WTC11 (cell line): ENCODE measurements around the gene ZNF878. TPM values are rescaled to one million over a fixed set of nuclear protein-coding genes. Genes with fewer than 3 reads are reported as not detected.

Source experiments
- ATAC-seq: fragments of 200-7000 bp; cut with Tn5 transposase; 2 replicates; pipeline ENCODE4 v1.10.0; 2021; ENCODE audit warnings: mild to moderate bottlenecking, moderate library complexity
- CTCF ChIA-PET: fragments of 300-600 bp; sonication (Branson Sonifier 250); formaldehyde crosslinking; loops from one replicate; lab custom pipeline; 2021; ENCODE audit warnings: antibody characterized with exemption; lab: Charles Lee
- POLR2A ChIA-PET: fragments of 350-600 bp; sonication (Branson Sonifier 250); formaldehyde crosslinking; loops from one replicate; lab custom pipeline; 2021; ENCODE audit warnings: antibody characterized with exemption; lab: Charles Lee
- DNase-seq: peaks from one replicate; pipeline ENCODE4 v3.0.0; 2021; ENCODE audit warnings: low spot score
- H3K27ac Mint-ChIP-seq: 2 replicates; pipeline ENCODE4 v1.8.0; 2021; ENCODE audit warnings: mixed read lengths
- H3K27me3 Mint-ChIP-seq: 2 replicates; pipeline ENCODE4 v1.8.0; 2021; ENCODE audit warnings: low read depth, mild to moderate bottlenecking, moderate library complexity, mixed read lengths
- H3K36me3 Mint-ChIP-seq: 2 replicates; pipeline ENCODE4 v1.8.0; 2021; ENCODE audit warnings: mixed read lengths
- H3K4me1 Mint-ChIP-seq: 2 replicates; pipeline ENCODE4 v1.8.0; 2022; ENCODE audit warnings: mixed read lengths
- H3K4me3 Mint-ChIP-seq: 2 replicates; pipeline ENCODE4 v1.8.0; 2021; ENCODE audit warnings: mild to moderate bottlenecking, moderate library complexity, mixed read lengths
- H3K9me3 Mint-ChIP-seq: 2 replicates; pipeline ENCODE4 v1.8.0; 2021; ENCODE audit warnings: mixed read lengths
- ATF1 ChIP-seq: sonication (generic); formaldehyde crosslinking; IDR thresholded peaks from 2 replicates; pipeline ENCODE4 v1.8.1; 2023; ENCODE audit warnings: mild to moderate bottlenecking, moderate library complexity, missing genetic modification reagents
- ATF3 ChIP-seq: sonication (generic); formaldehyde crosslinking; conservative IDR thresholded peaks from 2 replicates; pipeline ENCODE4 v1.8.1; 2022; ENCODE audit warnings: mild to moderate bottlenecking, missing genetic modification reagents
- CTCF ChIP-seq: fragments of 200-600 bp; IDR thresholded peaks from 2 replicates; pipeline ENCODE4 v1.8.0; 2022; ENCODE audit warnings: antibody characterized with exemption
- E2F1 ChIP-seq: sonication (generic); formaldehyde crosslinking; IDR thresholded peaks from 2 replicates; pipeline ENCODE4 v1.8.0; 2022; ENCODE audit warnings: mild to moderate bottlenecking, missing genetic modification reagents
- ELF4 ChIP-seq: sonication (generic); formaldehyde crosslinking; IDR thresholded peaks from 2 replicates; pipeline ENCODE4 v1.8.1; 2022; ENCODE audit warnings: low read depth, mild to moderate bottlenecking, moderate library complexity, missing genetic modification reagents
- HMGA2 ChIP-seq: fragments of 250-450 bp; sonication (Bioruptor Pico); IDR thresholded peaks from 2 replicates; pipeline ENCODE4 v1.4.0; 2021; ENCODE audit warnings: mild to moderate bottlenecking, moderate library complexity
- IRF1 ChIP-seq: sonication (generic); formaldehyde crosslinking; IDR thresholded peaks from 2 replicates; pipeline ENCODE4 v1.8.0; 2023; ENCODE audit warnings: missing genetic modification reagents
- MAX ChIP-seq: sonication (generic); formaldehyde crosslinking; IDR thresholded peaks from 2 replicates; pipeline ENCODE4 v1.8.0; 2022; ENCODE audit warnings: mild to moderate bottlenecking, missing genetic modification reagents
- MLX ChIP-seq: sonication (generic); formaldehyde crosslinking; IDR thresholded peaks from 2 replicates; pipeline ENCODE4 v1.8.1; 2023; ENCODE audit warnings: mild to moderate bottlenecking, missing genetic modification reagents, moderate library complexity
- NR2C2 ChIP-seq: sonication (generic); formaldehyde crosslinking; IDR thresholded peaks from 2 replicates; pipeline ENCODE4 v1.8.0; 2022; ENCODE audit warnings: mild to moderate bottlenecking, missing genetic modification reagents
- RORB ChIP-seq: fragments of 250-450 bp; sonication (Bioruptor Pico); IDR thresholded peaks from 2 replicates; pipeline ENCODE4 v1.9.0; 2021; ENCODE audit warnings: mild to moderate bottlenecking
- SMAD4 ChIP-seq: sonication (generic); formaldehyde crosslinking; IDR thresholded peaks from 2 replicates; pipeline ENCODE4 v1.8.0; 2022; ENCODE audit warnings: mild to moderate bottlenecking, missing genetic modification reagents
- USF1 ChIP-seq: sonication (generic); formaldehyde crosslinking; IDR thresholded peaks from 2 replicates; pipeline ENCODE4 v1.8.0; 2022; ENCODE audit warnings: mild to moderate bottlenecking, missing genetic modification reagents
- ZNF423 ChIP-seq: fragments of 250-450 bp; sonication (Bioruptor Pico); IDR thresholded peaks from 2 replicates; pipeline ENCODE4 v2.1.2; 2022; ENCODE audit warnings: mild to moderate bottlenecking, moderate library complexity
- ZNF671 ChIP-seq: fragments of 250-450 bp; sonication (Bioruptor Pico); IDR thresholded peaks from 2 replicates; pipeline ENCODE4 v1.8.0; 2021; ENCODE audit warnings: mild to moderate bottlenecking
- total RNA-seq: library from RNA; stranded (reverse); gene quantifications from 3 replicates; pipeline ENCODE4 v1.2.3, GENCODE V29; 2021

The ZNF878 gene
- total RNA-seq, 1 experiment from 2014 or later: 12.5 TPM

GRCh38 chr19:12092065-12092867, 39.5 kb upstream of the ZNF878 start (continued):
- TF ChIP-seq ELF4 (CRISPR knock-in tag) (0 out of 2 replicates have a peak, but pooled peaks have one; percentile 62), IRF1 (CRISPR knock-in tag) (no peak), MLX (CRISPR knock-in tag) (no peak), ATF1 (no peak), E2F1 (CRISPR knock-in tag) (no peak), USF1 (peak; percentile 30; the same call in 1 of the 2 replicates)

- DNase-seq (peak; percentile 75), ATAC-seq (0 out of 2 replicates have a peak, but pooled peaks have one; percentile 11)
- POLR2A ChIA-PET: interaction anchor here (1.3 to 2.3 kb wide), 2 partner anchors 38 to 50 kb away, joined by 3 to 17 read pairs; partner anchors contain the start of genes ZNF20 and ZNF878
- Mint-ChIP-seq H3K4me3 (peak overlapping the region; percentile 13), H3K9me3 (peaks cover 4% of the 10 kb centered on the region), H3K27me3 (no peaks in the 10 kb centered on the region), H3K27ac (peak overlapping the region; percentile 7; the same call in 1 of the 2 replicates), H3K4me1 (peaks cover 12% of the 10 kb centered on the region), H3K36me3 (peaks cover 18% of the 10 kb centered on the region)
- TF ChIP-seq ZNF423 (CRISPR knock-in tag): peak; percentile 58
- no peak for TF ChIP-seq HMGA2 (CRISPR knock-in tag)
- no peak for TF ChIP-seq RORB
- peak; percentile 73 for TF ChIP-seq CTCF
- TF ChIP-seq ATF1: no peak
- CTCF ChIA-PET: interaction anchor here (0.5 to 5.6 kb wide), 53 partner anchors 8 to 1942 kb away, joined by 3 to 84 read pairs (median 6); partner anchors contain the start of genes MAN2B1, WDR83, ZNF136 and ZNF20
Observed at GRCh38 chr19:12090807-12091206, 38.0 kb upstream of the ZNF878 start.

- ChIA-PET POLR2A (interaction anchor here (0.6 kb wide), 1 partner anchor 769 kb away, joined by 8 read pairs; no protein-coding TSS in a partner anchor), CTCF (interaction anchor here (2.3 to 2.4 kb wide), 2 partner anchors 26 to 56 kb away, joined by 8 to 9 read pairs; partner anchors contain the start of gene ZNF20)
- DNase-seq (no peak), ATAC-seq (no peak)
- Mint-ChIP-seq H3K9me3 (peaks cover 15% of the 10 kb centered on the region), H3K4me3 (no peak overlapping the region), H3K27ac (no peak overlapping the region), H3K4me1 (no peaks in the 10 kb centered on the region), H3K27me3 (no peaks in the 10 kb centered on the region), H3K36me3 (peaks cover 19% of the 10 kb centered on the region)
- TF ChIP-seq SMAD4 (CRISPR knock-in tag) (no peak), MAX (CRISPR knock-in tag) (no peak), ATF3 (CRISPR knock-in tag) (no peak), NR2C2 (no peak), ZNF671 (no peak)
Observed at GRCh38 chr19:12085074-12085818, 32.5 kb upstream of the ZNF878 start.
